HL-60 (cell line): Measurements from ENCODE around the gene MYO16.

Source experiments
- CTCF ChIP-seq: IDR thresholded peaks from one replicate; pipeline ENCODE4 v1.5.1; 2011; ENCODE audit warnings: low read length, control low read depth, inconsistent platforms; ENCODE audit not compliant: insufficient read depth
- GABPA ChIP-seq: IDR thresholded peaks from 2 replicates; pipeline ENCODE4 v1.6.1; 2012; ENCODE audit warnings: low read depth

DNA sequence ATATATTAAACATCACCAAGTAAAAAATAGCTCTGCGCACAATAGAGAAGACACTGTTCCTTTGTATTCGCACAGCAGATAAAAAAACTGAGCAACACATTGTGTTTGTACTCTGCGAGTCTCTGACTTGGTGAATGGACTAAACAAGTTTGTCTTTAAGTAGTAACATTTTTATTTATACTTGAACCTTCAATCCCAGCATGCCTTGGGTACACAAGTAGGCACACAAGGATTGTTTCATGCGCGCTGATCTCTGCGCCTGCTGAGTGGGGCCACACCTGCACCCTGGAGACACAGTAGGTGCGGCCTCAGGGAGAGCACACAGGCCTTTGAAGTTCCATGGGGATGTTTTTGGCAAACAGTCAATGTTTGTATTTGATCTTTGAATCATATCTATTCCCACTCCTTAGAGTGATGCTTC lies 318.9 kb downstream of the MYO16 start:
- TF ChIP-seq CTCF (no peak), GABPA (no peak)
